Tibial artery (tissue), 4 donors: ENCODE measurements around the gene PANK1.

Experiments used
- DNase-seq, 2 donors: peaks; one replicate each; pipeline ENCODE4 v3.0.0-alpha.2; 2019
- H3K27ac ChIP-seq, 2 donors: fragments of 200-600 bp; sonication (generic) in 1 of 2; 1 replicate in 1 of 2; 2 replicates in 1 of 2; pipeline ENCODE4 v1.5.1; 2018 to 2019; ENCODE audit warnings: mild to moderate bottlenecking in 1 of 2
- H3K27me3 ChIP-seq, 2 donors: fragments of 200-600 bp; sonication (generic) in 1 of 2; one replicate each; pipeline versions ENCODE4 v1.5.1 to v1.6.0; 2016 to 2019
- H3K36me3 ChIP-seq, 3 donors: fragments of 200-600 bp; sonication (generic) in 2 of 3; one replicate each; pipeline ENCODE4 v1.5.1; 2016 to 2019; ENCODE audit warnings: mild to moderate bottlenecking in 2 of 3
- H3K4me1 ChIP-seq, 4 donors: fragments of 200-600 bp; sonication (generic) in 2 of 4; 1 replicate in 3 of 4; 2 replicates in 1 of 4; pipeline ENCODE4 v1.5.1; 2016 to 2019
- H3K4me3 ChIP-seq, 2 donors: fragments of 200-600 bp; sonication (generic) in 1 of 2; 1 replicate in 1 of 2; 2 replicates in 1 of 2; pipeline ENCODE4 v1.5.1; 2018 to 2019; ENCODE audit warnings: mild to moderate bottlenecking in 2 of 2
- H3K9me3 ChIP-seq, 3 donors: fragments of 200-600 bp; sonication (generic) in 1 of 3; one replicate each; pipeline ENCODE4 v1.5.1; 2016 to 2019
- CTCF ChIP-seq, 2 experiments: fragments of 200-600 bp in 1 of 2; fragments of 450-650 bp in 1 of 2; IDR thresholded peaks; one replicate each; pipeline ENCODE4 v1.5.1; 2017 to 2019; ENCODE audit warnings: antibody characterized with exemption in 2 of 2, mild to moderate bottlenecking in 1 of 2, moderate library complexity in 1 of 2
- intact Hi-C: fragments of 100-400 bp; cut with DNase I; formaldehyde crosslinking; loops from one replicate; pipeline ENCODE4 v1.15.0; 2023; ENCODE audit warnings: low total_unique reads

PANK1 gene

GRCh38 chr10:89582022-89582421 is 63.0 kb downstream of the PANK1 start:
- no peaks in the 10 kb centered on the region for H3K4me1 ChIP-seq
- no peak overlapping the region for H3K4me3 ChIP-seq
- no peak for TF ChIP-seq CTCF (IDR thresholded peaks at IDR 0.05)
- no peak overlapping the region for H3K27ac ChIP-seq
- intact Hi-C loops, result no loop called here
- DNase-seq, result no peak
- H3K36me3 ChIP-seq, result no peaks in the 10 kb centered on the region
- no peaks in the 10 kb centered on the region for H3K9me3 ChIP-seq
- H3K27me3 ChIP-seq, result no peaks in the 10 kb centered on the region

GRCh38 chr10:89580243-89580642 is 64.8 kb downstream of the PANK1 start:
- no peak for DNase-seq
- Histone ChIP-seq H3K4me1 (no peaks in the 10 kb centered on the region), H3K27me3 (no peaks in the 10 kb centered on the region), H3K27ac (no peak overlapping the region), H3K4me3 (no peak overlapping the region), H3K9me3 (no peaks in the 10 kb centered on the region), H3K36me3 (no peaks in the 10 kb centered on the region)
- intact Hi-C loops, result no loop called here
- no peak for TF ChIP-seq CTCF (IDR thresholded peaks at IDR 0.05)

- DNase-seq, result no peak
- H3K27me3 ChIP-seq, result no peaks in the 10 kb centered on the region
- no peak for TF ChIP-seq CTCF (IDR thresholded peaks at IDR 0.05)
- no peaks in the 10 kb centered on the region for H3K4me1 ChIP-seq
- no peaks in the 10 kb centered on the region for H3K36me3 ChIP-seq
- no peak overlapping the region for H3K27ac ChIP-seq
- no peaks in the 10 kb centered on the region for H3K9me3 ChIP-seq
- intact Hi-C loops, result no loop called here
- no peak overlapping the region for H3K4me3 ChIP-seq
These were observed 68.3 kb downstream of the PANK1 start for GRCh38 chr10:89576696-89577095.

- TF ChIP-seq CTCF (IDR thresholded peaks at IDR 0.05), result no peak
- H3K27me3 ChIP-seq, result no peaks in the 10 kb centered on the region
- no peaks in the 10 kb centered on the region for H3K4me1 ChIP-seq
- H3K4me3 ChIP-seq, result no peak overlapping the region
- H3K9me3 ChIP-seq, result no peaks in the 10 kb centered on the region
- no peaks in the 10 kb centered on the region for H3K36me3 ChIP-seq
- intact Hi-C loops, result no loop called here
- DNase-seq, result no peak
- H3K27ac ChIP-seq, result no peak overlapping the region
These were observed 69.0 kb downstream of the PANK1 start for GRCh38 chr10:89576022-89576421.

- H3K27me3 ChIP-seq, result no peaks in the 10 kb centered on the region
- H3K4me3 ChIP-seq, result no peak overlapping the region
- TF ChIP-seq CTCF (IDR thresholded peaks at IDR 0.05), result no peak
- intact Hi-C loops, result no loop called here
- H3K27ac ChIP-seq, result no peak overlapping the region
- no peak for DNase-seq
- H3K36me3 ChIP-seq, result no peaks in the 10 kb centered on the region
- H3K9me3 ChIP-seq, result no peaks in the 10 kb centered on the region
- no peaks in the 10 kb centered on the region for H3K4me1 ChIP-seq
These were observed 70.0 kb downstream of the PANK1 start for GRCh38 chr10:89575031-89575430.

- Histone ChIP-seq H3K4me1 (no peaks in the 10 kb centered on the region), H3K4me3 (no peak overlapping the region), H3K9me3 (no peaks in the 10 kb centered on the region), H3K36me3 (no peaks in the 10 kb centered on the region), H3K27me3 (no peaks in the 10 kb centered on the region), H3K27ac (no peak overlapping the region)
- no peak for DNase-seq
- intact Hi-C loops, result no loop called here
- no peak for TF ChIP-seq CTCF (IDR thresholded peaks at IDR 0.05)
These were observed 70.7 kb downstream of the PANK1 start for GRCh38 chr10:89574368-89574767.
